CD4-positive, CD25-positive, alpha-beta regulatory T cell (primary cell): Measurements from ENCODE around the gene GALNT10. TPM values are rescaled to one million over a fixed set of nuclear protein-coding genes. Genes with fewer than 3 reads are reported as not detected.

Source experiments
- ATAC-seq, 2 donors: fragments of 150-1000 bp; cut with Tn5 transposase; one replicate each; pipeline ENCODE4 v1.10.0; 2021; ENCODE audit warnings: low read depth in 2 of 2, moderate number of reproducible peaks in 2 of 2, moderate library complexity in 1 of 2
- DNase-seq, 3 donors: peaks; one replicate each; pipeline versions ENCODE4 v3.0.0 to v3.0.0-alpha.2; 2012 to 2022; ENCODE audit warnings: mixed read lengths in 1 of 3
- H3K27ac ChIP-seq: one replicate; pipeline ENCODE4 v1.7.0; 2013; ENCODE audit warnings: mild to moderate bottlenecking, low read length; ENCODE audit not compliant: insufficient read depth, poor library complexity, severe bottlenecking
- H3K27me3 ChIP-seq: one replicate; pipeline ENCODE4 v1.7.0; 2013; ENCODE audit warnings: low read length; ENCODE audit not compliant: control insufficient read depth, insufficient read depth
- H3K36me3 ChIP-seq: one replicate; pipeline ENCODE4 v1.7.0; 2013; ENCODE audit warnings: mild to moderate bottlenecking, low read length, moderate library complexity; ENCODE audit not compliant: control insufficient read depth, insufficient read depth
- H3K4me1 ChIP-seq: 2 replicates; pipeline ENCODE4 v1.7.0; 2013; ENCODE audit warnings: mild to moderate bottlenecking, low read length; ENCODE audit not compliant: insufficient read depth, control insufficient read depth, poor library complexity, severe bottlenecking
- H3K4me3 ChIP-seq: one replicate; pipeline ENCODE4 v1.7.0; 2013; ENCODE audit warnings: low read depth, mild to moderate bottlenecking, low read length, moderate library complexity
- H3K9me3 ChIP-seq, 2 experiments: 1 replicate in 1 of 2; 2 replicates in 1 of 2; pipeline ENCODE4 v1.7.0; 2013; ENCODE audit warnings: low read length in 2 of 2, mild to moderate bottlenecking in 1 of 2, moderate library complexity in 1 of 2; ENCODE audit not compliant: control insufficient read depth in 2 of 2
- H3K27ac Mint-ChIP-seq, 3 donors: one replicate each; pipeline ENCODE4 v1.8.0; 2020 to 2022; ENCODE audit warnings: mild to moderate bottlenecking in 3 of 3, mixed read lengths in 3 of 3, moderate library complexity in 2 of 3
- H3K27me3 Mint-ChIP-seq: one replicate; pipeline ENCODE4 v1.8.0; 2022; ENCODE audit warnings: mild to moderate bottlenecking, mixed read lengths
- H3K36me3 Mint-ChIP-seq: one replicate; pipeline ENCODE4 v1.8.0; 2020; ENCODE audit warnings: mixed read lengths
- H3K4me1 Mint-ChIP-seq, 4 donors: one replicate each; pipeline ENCODE4 v1.8.0; 2020 to 2022; ENCODE audit warnings: mixed read lengths in 4 of 4, mild to moderate bottlenecking in 1 of 4
- H3K4me3 Mint-ChIP-seq, 4 donors: one replicate each; pipeline ENCODE4 v1.8.0; 2020 to 2022; ENCODE audit warnings: mild to moderate bottlenecking in 4 of 4, mixed read lengths in 4 of 4, moderate library complexity in 3 of 4
- H3K9me3 Mint-ChIP-seq, 7 donors: one replicate each; pipeline ENCODE4 v1.8.0; 2020 to 2022; ENCODE audit warnings: mixed read lengths in 7 of 7, mild to moderate bottlenecking in 3 of 7, moderate library complexity in 2 of 7
- polyA plus RNA-seq, 4 donors: library from polyadenylated mRNA; unstranded; fragments of 300-500 nt; fragmentation: Illumina TruSeq; gene quantifications; one replicate each; pipeline ENCODE4 v1.2.3, GENCODE V29; 2021
- total RNA-seq: library from RNA; stranded (reverse); gene quantifications from one replicate; pipeline ENCODE4 v1.2.3, GENCODE V29; 2022

Gene GALNT10
- total and polyA plus RNA-seq, 5 donors from 2014 or later = 8.4 to 43.4 (median 15.9) TPM

DNA sequence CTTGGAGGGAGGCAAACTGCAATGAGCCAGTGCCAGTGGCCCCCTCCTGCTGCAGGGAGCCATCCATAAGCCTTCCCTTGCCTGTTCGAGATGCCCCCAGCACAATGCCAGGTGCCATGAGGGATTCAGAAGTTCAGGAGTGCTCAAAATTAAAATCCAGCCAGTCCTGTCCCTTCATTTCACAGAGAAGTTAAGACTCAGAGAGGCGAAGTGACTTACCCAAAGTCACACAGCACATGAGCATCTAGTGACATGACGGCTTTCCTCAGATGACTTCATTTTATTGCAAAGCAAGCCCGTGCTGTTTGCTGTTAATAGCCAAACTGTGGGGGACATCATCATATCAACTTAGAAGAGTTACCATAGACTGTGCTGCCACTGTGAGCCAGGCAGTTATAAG is 185.9 kb downstream of the GALNT10 start:
- H3K36me3 ChIP-seq = peaks cover 48% of the 10 kb centered on the region

DNA sequence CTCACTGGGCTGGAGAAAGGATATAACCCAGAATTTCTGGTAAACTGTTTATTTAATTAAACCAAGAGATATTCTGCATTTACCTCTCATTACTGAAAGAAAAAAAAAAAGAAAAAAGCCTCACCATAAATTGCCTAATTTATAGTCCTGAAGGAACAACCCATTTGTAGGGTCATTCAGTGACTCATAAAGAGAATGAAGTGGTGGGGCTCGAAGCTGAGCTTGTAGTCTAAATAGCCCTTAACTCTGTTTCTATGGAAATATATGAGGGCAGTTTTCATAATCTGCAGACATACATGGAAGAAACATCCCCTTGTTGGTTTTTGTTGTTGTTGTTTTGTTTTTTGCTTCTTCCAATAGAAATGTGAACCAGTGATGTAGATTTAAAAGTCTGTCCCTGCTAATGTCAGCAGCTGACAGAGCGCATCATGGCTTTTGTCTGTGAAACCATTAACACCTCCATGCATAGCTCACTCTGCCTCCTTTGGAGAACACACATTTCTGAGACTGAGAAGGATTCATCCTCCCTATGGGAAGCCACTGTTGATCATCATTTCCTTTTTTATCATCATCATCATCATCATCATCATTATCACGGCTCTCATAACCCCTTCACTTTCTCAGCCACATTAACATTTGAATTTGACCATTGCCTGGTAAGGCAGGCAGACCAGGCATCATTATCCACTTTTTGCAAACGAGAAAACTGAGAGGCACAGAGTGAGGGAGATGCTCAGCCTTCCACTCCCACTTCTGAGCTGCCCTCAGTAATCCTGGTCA is 187.4 kb downstream of the GALNT10 start:
- H3K4me3 ChIP-seq = no peak overlapping the region

More for the DNA sequence above, 185.9 kb downstream of the GALNT10 start:
- no peak overlapping the region for H3K27ac ChIP-seq
- Mint-ChIP-seq H3K9me3 (peaks cover 0 to 1% (median 0%) of the 10 kb centered on the region in 7 donors), H3K4me3 (no peak overlapping the region), H3K4me1 (peaks cover 0 to 4% (median 0%) of the 10 kb centered on the region in 4 donors), H3K36me3 (peaks cover 40% of the 10 kb centered on the region), H3K27me3 (no peaks in the 10 kb centered on the region), H3K27ac (no peak overlapping the region)
- ATAC-seq (no peak), DNase-seq (no peak)
- no peaks in the 10 kb centered on the region for H3K9me3 ChIP-seq
- no peaks in the 10 kb centered on the region for H3K4me1 ChIP-seq
- H3K27me3 ChIP-seq = no peaks in the 10 kb centered on the region
- H3K4me3 ChIP-seq = no peak overlapping the region

DNA sequence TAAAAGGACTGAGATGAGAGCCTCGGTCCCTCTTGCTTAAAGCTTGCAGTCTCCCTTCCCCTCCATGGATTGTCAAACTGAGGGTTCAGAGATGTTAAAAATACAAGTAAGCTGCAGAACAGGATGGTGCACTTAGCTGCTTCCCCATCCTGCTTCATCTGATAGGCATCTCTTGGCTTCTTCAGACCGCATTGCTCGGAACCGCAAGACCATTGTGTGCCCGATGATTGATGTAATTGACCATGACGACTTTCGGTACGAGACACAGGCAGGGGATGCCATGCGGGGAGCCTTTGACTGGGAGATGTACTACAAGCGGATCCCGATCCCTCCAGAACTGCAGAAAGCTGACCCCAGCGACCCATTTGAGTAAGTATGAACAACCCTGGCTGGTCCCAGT is 189.7 kb downstream of the GALNT10 start:
- DNase-seq = no peak
- Mint-ChIP-seq H3K36me3 (peaks cover 59% of the 10 kb centered on the region), H3K4me3 (no peak overlapping the region), H3K4me1 (peaks cover 0 to under 1% (median 0%) of the 10 kb centered on the region in 4 donors), H3K9me3 (peaks cover 0 to 1% (median 0%) of the 10 kb centered on the region in 7 donors), H3K27ac (peak overlapping the region in 1 of 3 donors; percentile 16), H3K27me3 (no peaks in the 10 kb centered on the region)
- no peak for ATAC-seq
- no peaks in the 10 kb centered on the region for H3K27me3 ChIP-seq
- H3K36me3 ChIP-seq = peaks cover 69% of the 10 kb centered on the region
- H3K4me3 ChIP-seq = no peak overlapping the region
- H3K4me1 ChIP-seq = no peaks in the 10 kb centered on the region
- H3K9me3 ChIP-seq = no peaks in the 10 kb centered on the region
- no peak overlapping the region for H3K27ac ChIP-seq

More for the DNA sequence above, 187.4 kb downstream of the GALNT10 start:
- Histone ChIP-seq H3K4me1 (no peaks in the 10 kb centered on the region), H3K27me3 (no peaks in the 10 kb centered on the region), H3K27ac (no peak overlapping the region), H3K36me3 (peaks cover 61% of the 10 kb centered on the region), H3K9me3 (no peaks in the 10 kb centered on the region)
- H3K27me3 Mint-ChIP-seq = no peaks in the 10 kb centered on the region
- no peak overlapping the region for H3K27ac Mint-ChIP-seq
- H3K9me3 Mint-ChIP-seq = peaks cover 0 to 1% (median 0%) of the 10 kb centered on the region in 7 donors
- no peak for DNase-seq
- no peak overlapping the region for H3K4me3 Mint-ChIP-seq
- peaks cover 51% of the 10 kb centered on the region for H3K36me3 Mint-ChIP-seq
- H3K4me1 Mint-ChIP-seq = peaks cover 0 to 4% (median 0%) of the 10 kb centered on the region in 4 donors
- no peak for ATAC-seq

DNA sequence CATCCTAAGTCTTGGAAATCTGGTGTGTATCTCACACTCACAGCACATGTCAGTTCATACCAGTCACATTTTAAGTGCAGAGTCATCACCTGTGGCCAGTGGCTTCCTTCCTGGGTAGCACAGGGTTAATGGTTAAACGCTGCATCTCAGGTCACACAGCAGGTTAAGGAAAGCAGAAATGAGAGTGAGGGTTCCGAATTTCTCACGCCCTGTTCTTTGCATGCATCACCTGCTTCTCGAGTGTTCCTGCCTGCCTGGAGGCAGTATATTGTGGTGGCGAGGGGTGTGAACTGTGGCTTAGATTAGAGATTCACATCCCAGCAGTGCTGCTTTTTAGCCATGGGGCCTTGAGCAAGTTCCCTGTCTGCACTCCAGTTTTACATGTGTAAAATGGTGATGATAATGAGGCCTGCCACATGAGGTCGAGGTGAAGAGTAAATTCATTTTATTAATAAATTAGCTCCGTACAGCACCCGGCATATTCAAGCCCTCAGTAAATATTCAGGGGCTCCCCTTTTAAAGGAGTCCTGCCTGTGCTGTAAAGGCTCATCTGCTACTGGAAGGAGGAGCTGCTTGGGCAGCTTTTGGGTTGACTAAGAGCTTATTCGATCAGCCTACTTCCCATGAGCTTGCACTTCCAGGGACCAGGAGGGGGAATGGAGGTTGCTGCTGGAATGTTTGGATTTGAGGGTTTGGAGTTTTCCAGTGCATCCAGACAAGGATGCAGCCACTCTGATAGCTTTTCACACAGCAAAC is 194.1 kb downstream of the GALNT10 start:
- Histone ChIP-seq H3K9me3 (no peaks in the 10 kb centered on the region), H3K4me3 (no peak overlapping the region), H3K27ac (no peak overlapping the region), H3K27me3 (no peaks in the 10 kb centered on the region), H3K4me1 (no peaks in the 10 kb centered on the region), H3K36me3 (peaks cover 58% of the 10 kb centered on the region)
- Mint-ChIP-seq H3K9me3 (peaks cover 0 to 1% (median 0%) of the 10 kb centered on the region in 7 donors), H3K36me3 (peaks cover 48% of the 10 kb centered on the region), H3K27me3 (no peaks in the 10 kb centered on the region), H3K4me1 (peaks cover 0 to 4% (median 0%) of the 10 kb centered on the region in 4 donors), H3K4me3 (no peak overlapping the region), H3K27ac (no peak overlapping the region)
- ATAC-seq = no peak
- no peak for DNase-seq

DNA sequence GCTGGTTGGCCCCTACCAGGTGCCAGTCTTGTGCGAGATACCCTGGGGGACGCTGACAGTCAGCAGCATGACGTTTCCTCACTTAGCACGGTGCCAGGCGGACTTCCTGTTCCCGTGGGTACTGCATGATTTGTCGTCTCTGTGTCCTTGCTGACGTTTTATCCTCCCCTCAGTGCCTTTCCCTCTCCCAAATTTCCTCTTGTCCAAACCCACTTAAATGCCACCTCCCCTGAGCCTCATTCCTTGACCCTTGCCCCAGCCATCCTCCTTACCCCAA is 194.6 kb downstream of the GALNT10 start:
- Histone ChIP-seq H3K27ac (no peak overlapping the region), H3K27me3 (no peaks in the 10 kb centered on the region), H3K9me3 (no peaks in the 10 kb centered on the region), H3K4me1 (no peaks in the 10 kb centered on the region), H3K36me3 (peaks cover 58% of the 10 kb centered on the region), H3K4me3 (no peak overlapping the region)
- no peaks in the 10 kb centered on the region for H3K27me3 Mint-ChIP-seq
- peaks cover 0 to 4% (median 0%) of the 10 kb centered on the region in 4 donors for H3K4me1 Mint-ChIP-seq
- H3K36me3 Mint-ChIP-seq = peaks cover 49% of the 10 kb centered on the region
- H3K27ac Mint-ChIP-seq = peak overlapping the region in 1 of 3 donors; percentile 42
- H3K4me3 Mint-ChIP-seq = no peak overlapping the region
- ATAC-seq (no peak), DNase-seq (no peak)
- peaks cover 0 to 1% (median 0%) of the 10 kb centered on the region in 7 donors for H3K9me3 Mint-ChIP-seq

DNA sequence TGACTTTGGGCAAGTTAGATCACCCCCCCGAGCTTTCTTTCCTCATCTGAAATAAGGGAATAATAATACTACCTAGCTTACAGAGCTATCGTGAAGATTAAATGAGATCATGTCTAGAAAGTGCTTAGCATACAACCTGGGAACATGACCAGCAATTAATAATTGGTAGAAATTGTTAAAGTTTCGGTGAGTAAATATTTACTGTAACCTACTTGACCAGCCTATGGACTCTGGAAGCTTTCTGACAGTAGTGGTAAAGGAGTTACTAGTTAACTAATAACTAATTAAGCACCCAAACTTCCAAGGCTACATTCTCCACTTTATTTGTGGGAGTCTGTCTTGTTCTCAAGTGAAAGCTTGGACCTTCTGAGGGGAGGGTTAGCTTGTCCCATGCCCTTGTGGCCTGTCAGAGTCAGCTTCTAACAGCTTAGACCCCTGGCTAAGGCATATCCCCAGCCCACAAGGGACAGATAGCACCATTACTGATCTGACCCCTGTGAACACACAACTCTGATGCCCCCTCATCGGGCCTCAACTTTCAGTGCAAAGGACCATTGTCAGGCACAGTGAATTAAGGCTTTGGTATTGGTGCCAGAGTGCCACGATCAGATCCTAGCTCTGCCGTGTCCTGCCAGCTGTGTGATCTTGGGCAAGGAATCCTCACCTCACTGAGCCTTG is 196.6 kb downstream of the GALNT10 start:
- H3K36me3 ChIP-seq = peaks cover 54% of the 10 kb centered on the region
- H3K4me1 ChIP-seq = no peaks in the 10 kb centered on the region
- ATAC-seq (no peak), DNase-seq (no peak)
- Mint-ChIP-seq H3K27ac (peak overlapping the region in 1 of 3 donors; percentile 20), H3K27me3 (no peaks in the 10 kb centered on the region), H3K36me3 (peaks cover 46% of the 10 kb centered on the region), H3K4me1 (peaks cover 0 to 4% (median 0%) of the 10 kb centered on the region in 4 donors), H3K9me3 (no peaks in the 10 kb centered on the region), H3K4me3 (no peak overlapping the region)
- H3K27me3 ChIP-seq = no peaks in the 10 kb centered on the region
- H3K9me3 ChIP-seq = no peaks in the 10 kb centered on the region
- no peak overlapping the region for H3K4me3 ChIP-seq
- H3K27ac ChIP-seq = no peak overlapping the region

DNA sequence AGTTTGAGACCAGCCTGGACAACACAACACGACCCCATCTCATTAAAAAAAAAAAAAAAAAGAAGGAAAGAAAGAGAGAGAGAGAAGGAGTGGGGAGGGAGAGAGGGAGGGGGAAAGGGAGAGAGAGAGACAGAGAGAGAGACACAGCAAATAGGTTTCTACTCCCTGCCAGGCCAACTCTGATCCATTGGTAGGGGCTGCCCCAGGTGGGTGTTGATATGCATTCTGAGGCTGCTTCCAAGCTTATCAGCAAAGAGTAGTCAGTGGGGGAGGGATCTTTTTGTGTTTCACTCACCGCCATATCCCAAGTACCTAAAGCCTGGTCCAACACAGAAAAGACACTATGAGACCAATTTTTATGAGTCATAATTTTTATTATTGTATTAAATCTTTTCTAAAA is 198.3 kb downstream of the GALNT10 start:
- peaks cover 42% of the 10 kb centered on the region for H3K36me3 Mint-ChIP-seq
- Histone ChIP-seq H3K27ac (no peak overlapping the region), H3K36me3 (peaks cover 37% of the 10 kb centered on the region), H3K4me1 (no peaks in the 10 kb centered on the region), H3K4me3 (no peak overlapping the region), H3K9me3 (no peaks in the 10 kb centered on the region), H3K27me3 (no peaks in the 10 kb centered on the region)
- no peak overlapping the region for H3K4me3 Mint-ChIP-seq
- no peaks in the 10 kb centered on the region for H3K9me3 Mint-ChIP-seq
- no peaks in the 10 kb centered on the region for H3K27me3 Mint-ChIP-seq
- ATAC-seq = no peak
- no peak overlapping the region for H3K27ac Mint-ChIP-seq
- DNase-seq = no peak
- peaks cover 0 to 7% (median 0%) of the 10 kb centered on the region in 4 donors for H3K4me1 Mint-ChIP-seq
